HL-60 (cell line): ENCODE measurements around the gene OSBPL8.

Experiments used
- CTCF ChIP-seq: IDR thresholded peaks from one replicate; pipeline ENCODE4 v1.5.1; 2011; ENCODE audit warnings: low read length, control low read depth, inconsistent platforms; ENCODE audit not compliant: insufficient read depth
- POLR2AphosphoS5 ChIP-seq: IDR thresholded peaks from 2 replicates; pipeline ENCODE4 v1.6.1; 2012; ENCODE audit warnings: low read depth
- SPI1 ChIP-seq: IDR thresholded peaks from 2 replicates; pipeline ENCODE4 v1.6.1; 2012; ENCODE audit warnings: low read depth, mild to moderate bottlenecking, borderline replicate concordance

GRCh38 chr12:76420222-76420621, 139.3 kb downstream of the OSBPL8 start:
- no peak for TF ChIP-seq POLR2AphosphoS5
- no peak for TF ChIP-seq CTCF
- no peak for TF ChIP-seq SPI1
